Uterus (tissue), 4 donors: Measurements from ENCODE around the gene FBXW7. TPM values are rescaled to one million over a fixed set of nuclear protein-coding genes. Genes with fewer than 3 reads are reported as not detected.

Experiments
- DNase-seq, 2 donors: peaks; one replicate each; pipeline ENCODE4 v3.0.0-alpha.2; 2019 to 2020
- H3K27ac ChIP-seq, 2 donors: fragments of 200-600 bp; sonication (generic); 1 replicate in 1 of 2; 2 replicates in 1 of 2; pipeline ENCODE4 v1.5.1; 2016 to 2018
- H3K27me3 ChIP-seq, 2 donors: fragments of 200-600 bp; sonication (generic); one replicate each; pipeline ENCODE4 v1.5.1; 2018 to 2019; ENCODE audit warnings: control low read depth in 1 of 2
- H3K36me3 ChIP-seq, 2 donors: fragments of 200-600 bp; sonication (generic); one replicate each; pipeline ENCODE4 v1.5.1; 2019; ENCODE audit warnings: control low read depth in 1 of 2
- H3K4me1 ChIP-seq, 2 donors: fragments of 200-600 bp; sonication (generic); one replicate each; pipeline ENCODE4 v1.5.1; 2018 to 2019; ENCODE audit warnings: control low read depth in 1 of 2
- H3K4me3 ChIP-seq, 2 donors: fragments of 200-600 bp; sonication (generic); 1 replicate in 1 of 2; 2 replicates in 1 of 2; pipeline ENCODE4 v1.5.1; 2018 to 2019; ENCODE audit warnings: mild to moderate bottlenecking in 1 of 2
- H3K9me3 ChIP-seq, 2 donors: fragments of 200-600 bp; sonication (generic); one replicate each; pipeline ENCODE4 v1.5.1; 2019; ENCODE audit warnings: control low read depth in 1 of 2
- CTCF ChIP-seq, 4 experiments: fragments of 200-600 bp in 2 of 4; fragments of 450-650 bp in 2 of 4; sonication (generic) in 2 of 4; IDR thresholded peaks; one replicate each; pipeline ENCODE4 v1.5.1; 2016 to 2019; ENCODE audit warnings: antibody characterized with exemption in 4 of 4, mild to moderate bottlenecking in 2 of 4, moderate library complexity in 1 of 4
- POLR2A ChIP-seq, 2 donors: fragments of 450-650 bp; IDR thresholded peaks; one replicate each; pipeline ENCODE4 v1.6.1; 2016; ENCODE audit warnings: antibody characterized with exemption in 2 of 2, mild to moderate bottlenecking in 1 of 2, moderate library complexity in 1 of 2
- intact Hi-C: fragments of 100-400 bp; cut with DNase I; formaldehyde crosslinking; loops from one replicate; pipeline ENCODE4 v1.15.1; 2023; ENCODE audit warnings: low total_unique reads
- total RNA-seq, 4 donors: library from RNA; depleted of rRNA in 3 of 4; stranded (reverse); fragments of >200 nt in 3 of 4; gene quantifications; one replicate each; pipeline versions ENCODE4 v1.1.0 to v1.2.4, GENCODE V29; 2014 to 2023
- donor health status: DM: yes; HTN: yes; CAD: no.

FBXW7 gene
- total RNA-seq, 4 donors from 2014 or later: 50.6 to 152 (median 90.8) TPM

DNA sequence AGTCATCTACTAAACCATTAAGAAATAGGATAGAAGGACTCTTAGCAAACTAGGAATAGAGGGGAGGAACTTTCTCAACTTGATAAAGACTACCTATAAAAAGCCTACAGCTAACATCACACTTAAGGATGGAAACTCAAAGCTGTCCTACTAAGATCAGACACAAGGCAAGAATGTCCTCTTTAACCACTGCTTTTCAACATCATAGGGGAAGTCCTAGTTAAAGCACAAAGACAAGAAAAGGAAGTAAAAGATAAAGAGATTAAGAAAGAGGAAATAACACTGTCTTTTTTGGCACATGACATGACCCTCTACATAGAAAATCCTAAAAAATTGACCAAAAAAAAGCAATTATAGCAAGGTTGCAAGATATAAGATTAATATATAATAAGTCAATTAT, 136.6 kb downstream of the FBXW7 start:
- H3K9me3 ChIP-seq: no peaks in the 10 kb centered on the region

DNA sequence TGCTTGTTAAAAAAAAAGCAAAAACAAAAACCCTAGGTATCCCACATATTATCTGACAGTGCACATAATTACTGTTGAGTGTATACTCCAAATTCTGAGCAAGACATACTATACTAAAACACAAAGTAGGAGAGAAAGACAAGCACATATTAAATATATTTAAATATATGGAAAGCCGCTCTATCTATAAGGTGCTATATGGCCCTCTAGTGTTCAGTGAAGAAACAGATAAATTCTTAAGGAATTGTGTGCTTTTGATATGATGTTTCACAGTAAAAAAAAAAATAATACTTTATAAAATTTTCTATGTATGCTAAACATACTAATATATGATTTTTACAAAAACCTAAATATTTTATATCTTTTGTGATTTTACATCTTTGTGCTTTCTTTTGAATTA, 137.8 kb downstream of the FBXW7 start:
- DNase-seq: no peak
- Histone ChIP-seq H3K4me1 (no peaks in the 10 kb centered on the region), H3K27me3 (no peaks in the 10 kb centered on the region), H3K9me3 (no peaks in the 10 kb centered on the region), H3K36me3 (no peaks in the 10 kb centered on the region), H3K27ac (no peak overlapping the region), H3K4me3 (no peak overlapping the region)
- TF ChIP-seq CTCF (IDR thresholded peaks at IDR 0.05) (no peak), POLR2A (IDR thresholded peaks at IDR 0.05) (no peak)
- intact Hi-C loops: no loop called here

More for the DNA sequence above, 136.6 kb downstream of the FBXW7 start:
- TF ChIP-seq CTCF (IDR thresholded peaks at IDR 0.05) (no peak), POLR2A (IDR thresholded peaks at IDR 0.05) (no peak)
- intact Hi-C loops: no loop called here
- no peak overlapping the region for H3K4me3 ChIP-seq
- H3K27ac ChIP-seq: no peak overlapping the region
- no peaks in the 10 kb centered on the region for H3K4me1 ChIP-seq
- no peaks in the 10 kb centered on the region for H3K36me3 ChIP-seq
- DNase-seq: no peak
- H3K27me3 ChIP-seq: no peaks in the 10 kb centered on the region

- Histone ChIP-seq H3K9me3 (no peaks in the 10 kb centered on the region), H3K4me3 (no peak overlapping the region), H3K36me3 (no peaks in the 10 kb centered on the region), H3K27me3 (no peaks in the 10 kb centered on the region), H3K4me1 (no peaks in the 10 kb centered on the region), H3K27ac (no peak overlapping the region)
- intact Hi-C loops: no loop called here
- DNase-seq: no peak
- TF ChIP-seq CTCF (IDR thresholded peaks at IDR 0.05) (no peak), POLR2A (IDR thresholded peaks at IDR 0.05) (no peak)
Observed at GRCh38 chr4:152394791-152395190, 141.1 kb downstream of the FBXW7 start.

DNA sequence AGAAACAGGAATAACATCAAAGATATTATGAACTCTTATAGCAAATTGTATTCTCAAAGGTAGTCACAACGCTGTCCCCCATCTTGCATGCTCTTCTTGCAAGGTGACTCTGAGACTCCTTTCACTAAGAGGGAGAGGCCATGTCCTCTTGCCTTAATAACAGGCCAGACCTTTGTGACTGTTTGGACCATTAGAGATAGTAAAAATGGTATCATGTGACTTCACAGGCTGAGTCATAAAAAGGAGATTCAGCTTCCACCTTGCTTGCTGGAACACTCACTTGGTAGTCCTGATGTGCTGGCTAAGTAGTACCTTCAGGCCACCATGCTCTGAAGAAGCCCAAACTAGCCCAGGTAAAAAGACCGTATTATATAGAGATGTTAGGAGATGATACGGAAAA, 143.8 kb downstream of the FBXW7 start:
- Histone ChIP-seq H3K27me3 (no peaks in the 10 kb centered on the region), H3K27ac (no peak overlapping the region), H3K36me3 (no peaks in the 10 kb centered on the region), H3K4me3 (no peak overlapping the region), H3K9me3 (no peaks in the 10 kb centered on the region), H3K4me1 (no peaks in the 10 kb centered on the region)
- no peak for TF ChIP-seq POLR2A (IDR thresholded peaks at IDR 0.05)
- TF ChIP-seq CTCF (IDR thresholded peaks at IDR 0.05): no peak
- no peak for DNase-seq
- intact Hi-C loops: no loop called here

DNA sequence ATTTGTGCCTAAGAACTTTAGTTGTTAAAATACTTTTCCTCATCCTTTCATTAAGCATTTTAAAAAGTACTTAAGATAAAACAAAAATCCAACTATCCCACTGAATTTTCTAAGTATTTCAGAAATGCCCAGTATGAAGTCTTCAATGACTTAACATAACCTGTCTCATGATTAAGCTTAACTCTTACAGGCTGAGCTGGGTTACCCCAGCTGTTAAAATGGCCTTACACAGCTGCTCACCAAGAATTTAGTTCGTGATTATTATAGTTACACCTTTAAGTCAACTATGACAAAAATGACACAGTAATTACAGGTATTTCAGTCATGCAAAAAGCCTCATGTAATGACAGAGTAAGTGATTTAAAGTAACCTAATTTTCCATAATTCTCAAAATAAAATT, 145.7 kb downstream of the FBXW7 start:
- H3K9me3 ChIP-seq: no peaks in the 10 kb centered on the region
- DNase-seq: no peak
- H3K36me3 ChIP-seq: no peaks in the 10 kb centered on the region
- intact Hi-C loops: no loop called here
- no peaks in the 10 kb centered on the region for H3K4me1 ChIP-seq
- no peak overlapping the region for H3K27ac ChIP-seq
- no peak for TF ChIP-seq POLR2A (IDR thresholded peaks at IDR 0.05)
- no peak for TF ChIP-seq CTCF (IDR thresholded peaks at IDR 0.05)
- no peaks in the 10 kb centered on the region for H3K27me3 ChIP-seq
- H3K4me3 ChIP-seq: no peak overlapping the region
